Stimulated activated CD4-positive, alpha-beta T cell treated with anti-CD3 and anti-CD28 coated beads, Interleukin-12 subunit alpha, Interleukin-12 subunit beta, amount 100 ng/mL, for 24 hours (primary cell): ENCODE data around the gene PRKAG3.

ENCODE experiments used
- DNase-seq, 2 experiments: peaks; one replicate each; pipeline ENCODE4 v3.0.0-alpha.2; 2020; ENCODE audit warnings: low read depth in 2 of 2

Gene PRKAG3

GRCh38 chr2:218839888-218840287 lies 8.3 kb upstream of the PRKAG3 start:
- DNase-seq = no peak

- no peak for DNase-seq
Measured at GRCh38 chr2:218839430-218839829, 7.8 kb upstream of the PRKAG3 start.

- DNase-seq = no peak
Measured at GRCh38 chr2:218837495-218837894, 5.9 kb upstream of the PRKAG3 start.

GRCh38 chr2:218834685-218835084 lies 3.1 kb upstream of the PRKAG3 start:
- DNase-seq = no peak

GRCh38 chr2:218833023-218833609 lies 1.5 kb upstream of the PRKAG3 start:
- DNase-seq = no peak

GRCh38 chr2:218832520-218832919 lies 917 bp upstream of the PRKAG3 start:
- no peak for DNase-seq

- no peak for DNase-seq
Measured at GRCh38 chr2:218832081-218832480, 478 bp upstream of the PRKAG3 start.

- no peak for DNase-seq
Measured at GRCh38 chr2:218830526-218831306, 887 bp downstream of the PRKAG3 start.

GRCh38 chr2:218829868-218830451 lies 1.6 kb downstream of the PRKAG3 start:
- no peak for DNase-seq

GRCh38 chr2:218828477-218828778 lies 3.2 kb downstream of the PRKAG3 start:
- no peak for DNase-seq

- DNase-seq = no peak
Measured at GRCh38 chr2:218827701-218828476, 3.7 kb downstream of the PRKAG3 start.

- DNase-seq = no peak
Measured at GRCh38 chr2:218826791-218827190, 4.8 kb downstream of the PRKAG3 start.

- no peak for DNase-seq
Measured at GRCh38 chr2:218824004-218824403, 7.6 kb downstream of the PRKAG3 start.

GRCh38 chr2:218823196-218823855 lies 8.3 kb downstream of the PRKAG3 start:
- DNase-seq = no peak

GRCh38 chr2:218822622-218823021 lies 9.0 kb downstream of the PRKAG3 start:
- DNase-seq = no peak

GRCh38 chr2:218821605-218822211 lies 9.9 kb downstream of the PRKAG3 start:
- no peak for DNase-seq

- DNase-seq = no peak
Measured at GRCh38 chr2:218820746-218821369, 10.7 kb downstream of the PRKAG3 start.

- DNase-seq = no peak
Measured at GRCh38 chr2:218819093-218819492, 12.5 kb downstream of the PRKAG3 start.

- DNase-seq = no peak
Measured at GRCh38 chr2:218816561-218817011, 15.0 kb downstream of the PRKAG3 start.

GRCh38 chr2:218815649-218816048 lies 16.0 kb downstream of the PRKAG3 start:
- DNase-seq = no peak

- no peak for DNase-seq
Measured at GRCh38 chr2:218815244-218815637, 16.4 kb downstream of the PRKAG3 start.
